Neural cell (in vitro differentiated cells): ENCODE results near the gene CACNA1D. TPM values are rescaled to one million over a fixed set of nuclear protein-coding genes. Genes with fewer than 3 reads are reported as not detected.

ENCODE experiments used
- H2AFZ ChIP-seq: fragments of 200-600, 300-800 bp; sonication (generic), shearing (Covaris generic); 2 replicates; pipeline ENCODE4 v1.6.0; 2014; ENCODE audit warnings: low read depth, mild to moderate bottlenecking, antibody characterized with exemption, low read length, moderate library complexity
- H3F3A ChIP-seq: fragments of 200-600 bp; shearing (Covaris generic); 2 replicates; pipeline ENCODE4 v1.6.1; 2016; ENCODE audit warnings: mild to moderate bottlenecking, moderate library complexity, mixed read lengths, antibody characterized with exemption, low read length; ENCODE audit not compliant: insufficient read depth, poor library complexity, severe bottlenecking
- H3K27ac ChIP-seq: fragments of 200-600, 300-800 bp; sonication (generic), shearing (Covaris generic); 2 replicates; pipeline ENCODE4 v1.5.1; 2014; ENCODE audit warnings: mild to moderate bottlenecking, low read length, moderate library complexity
- H3K27me3 ChIP-seq: fragments of 300-800, 200-600 bp; sonication (generic), shearing (Covaris generic); 2 replicates; pipeline ENCODE4 v1.6.0; 2014; ENCODE audit warnings: mild to moderate bottlenecking, low read depth, low read length, moderate library complexity; ENCODE audit not compliant: insufficient read depth
- H3K36me3 ChIP-seq: fragments of 300-800, 200-600 bp; sonication (generic), shearing (Covaris generic); 2 replicates; pipeline ENCODE4 v1.5.1; 2014; ENCODE audit warnings: mild to moderate bottlenecking, antibody characterized with exemption, low read length, moderate library complexity; ENCODE audit not compliant: insufficient read depth
- H3K4me2 ChIP-seq: fragments of 300-800, 200-600 bp; sonication (generic), shearing (Covaris generic); 2 replicates; pipeline ENCODE4 v1.6.0; 2014; ENCODE audit warnings: mild to moderate bottlenecking, low read length
- H3K4me3 ChIP-seq: fragments of 300-800, 200-600 bp; sonication (generic), shearing (Covaris generic); 2 replicates; pipeline ENCODE4 v1.5.1; 2014; ENCODE audit warnings: mild to moderate bottlenecking, low read length, moderate library complexity
- H3K79me2 ChIP-seq: fragments of 200-600 bp; shearing (Covaris generic); replicated peaks from 2 replicates; pipeline ENCODE4 v1.6.0; 2014; ENCODE audit warnings: mild to moderate bottlenecking, low read length, moderate library complexity; ENCODE audit not compliant: insufficient read depth
- H3K9ac ChIP-seq: fragments of 300-800, 200-600 bp; sonication (generic), shearing (Covaris generic); 2 replicates; pipeline ENCODE4 v1.6.1; 2016; ENCODE audit warnings: mild to moderate bottlenecking, low read length, mixed read lengths
- H3K9me2 ChIP-seq: fragments of 200-600 bp; shearing (Covaris generic); 2 replicates; pipeline ENCODE4 v1.6.1; 2016; ENCODE audit warnings: mild to moderate bottlenecking, low read length, mixed read lengths; ENCODE audit not compliant: insufficient read depth
- H3K9me3 ChIP-seq: fragments of 200-600, 300-800 bp; sonication (generic), shearing (Covaris generic); 2 replicates; pipeline ENCODE4 v1.6.1; 2016; ENCODE audit warnings: mild to moderate bottlenecking, mixed run types, low read length, moderate library complexity, mixed read lengths
- H4K20me1 ChIP-seq: fragments of 200-600 bp; shearing (Covaris generic); 2 replicates; pipeline ENCODE4 v1.6.1; 2016; ENCODE audit warnings: mild to moderate bottlenecking, mixed run types; ENCODE audit not compliant: insufficient read depth
- CTCF ChIP-seq: fragments of 450-650 bp; IDR thresholded peaks from 2 replicates; pipeline ENCODE4 v1.5.1; 2014; ENCODE audit warnings: antibody characterized with exemption, mild to moderate bottlenecking, moderate library complexity; ENCODE audit not compliant: poor library complexity, severe bottlenecking
- EP300 ChIP-seq: fragments of 450-650 bp; conservative IDR thresholded peaks from 2 replicates; pipeline ENCODE4 v1.6.1; 2014; ENCODE audit warnings: antibody characterized with exemption, mild to moderate bottlenecking, moderate library complexity; ENCODE audit not compliant: poor library complexity, severe bottlenecking
- EZH2 ChIP-seq: fragments of 200-600, 300-800 bp; shearing (Covaris generic), sonication (generic); IDR thresholded peaks from 2 replicates; pipeline ENCODE4 v1.6.1; 2014; ENCODE audit warnings: antibody characterized with exemption, low read length, borderline replicate concordance, mild to moderate bottlenecking; ENCODE audit not compliant: insufficient read depth, poor library complexity, severe bottlenecking
- MXI1 ChIP-seq: fragments of 450-650 bp; conservative IDR thresholded peaks from 2 replicates; pipeline ENCODE4 v1.6.1; 2014; ENCODE audit warnings: antibody characterized with exemption, mild to moderate bottlenecking; ENCODE audit not compliant: poor library complexity, severe bottlenecking
- POLR2AphosphoS5 ChIP-seq: IDR thresholded peaks from 2 replicates; pipeline ENCODE4 v1.6.1; 2012
- RAD21 ChIP-seq: fragments of 450-650 bp; conservative IDR thresholded peaks from 2 replicates; pipeline ENCODE4 v1.6.1; 2014; ENCODE audit warnings: antibody characterized with exemption, mild to moderate bottlenecking, moderate library complexity
- SMC3 ChIP-seq: fragments of 450-650 bp; conservative IDR thresholded peaks from 2 replicates; pipeline ENCODE4 v1.6.1; 2014; ENCODE audit warnings: antibody characterized with exemption, mild to moderate bottlenecking, moderate library complexity; ENCODE audit not compliant: poor library complexity
- TAF1 ChIP-seq: IDR thresholded peaks from 2 replicates; pipeline ENCODE4 v1.6.1; 2012; ENCODE audit warnings: low read depth
- polyA plus RNA-seq: library from polyadenylated mRNA; depleted of rRNA; stranded (reverse); fragments of >200 nt; gene quantifications from 2 replicates; pipeline ENCODE4 v1.2.3, GENCODE V29; 2014
- TF ChIP-seq, protein P1 (sequence below): IDR thresholded peaks from 2 replicates; pipeline ENCODE4 v1.6.1; 2012; ENCODE audit warnings: borderline replicate concordance

Gene CACNA1D
- polyA plus RNA-seq, 1 donor from 2014 or later: 22.5 TPM

GRCh38 chr3:53747559-53747958, 253.1 kb downstream of the CACNA1D start:
- no peaks in the 10 kb centered on the region for H3K27me3 ChIP-seq
- H3K9ac ChIP-seq: no peak overlapping the region
- no peak overlapping the region for H2AFZ ChIP-seq
- H3F3A ChIP-seq: no peaks in the 10 kb centered on the region
- no peak overlapping the region for H3K4me2 ChIP-seq
- H3K9me2 ChIP-seq: no peaks in the 10 kb centered on the region
- H3K9me3 ChIP-seq: no peaks in the 10 kb centered on the region
- H3K27ac ChIP-seq: no peak overlapping the region
- TF ChIP-seq EZH2 (no peak), POLR2AphosphoS5 (no peak), TAF1 (no peak), CTCF (no peak), MXI1 (no peak), RAD21 (no peak), EP300 (no peak), SMC3 (no peak)
- TF ChIP-seq, protein P1, sequence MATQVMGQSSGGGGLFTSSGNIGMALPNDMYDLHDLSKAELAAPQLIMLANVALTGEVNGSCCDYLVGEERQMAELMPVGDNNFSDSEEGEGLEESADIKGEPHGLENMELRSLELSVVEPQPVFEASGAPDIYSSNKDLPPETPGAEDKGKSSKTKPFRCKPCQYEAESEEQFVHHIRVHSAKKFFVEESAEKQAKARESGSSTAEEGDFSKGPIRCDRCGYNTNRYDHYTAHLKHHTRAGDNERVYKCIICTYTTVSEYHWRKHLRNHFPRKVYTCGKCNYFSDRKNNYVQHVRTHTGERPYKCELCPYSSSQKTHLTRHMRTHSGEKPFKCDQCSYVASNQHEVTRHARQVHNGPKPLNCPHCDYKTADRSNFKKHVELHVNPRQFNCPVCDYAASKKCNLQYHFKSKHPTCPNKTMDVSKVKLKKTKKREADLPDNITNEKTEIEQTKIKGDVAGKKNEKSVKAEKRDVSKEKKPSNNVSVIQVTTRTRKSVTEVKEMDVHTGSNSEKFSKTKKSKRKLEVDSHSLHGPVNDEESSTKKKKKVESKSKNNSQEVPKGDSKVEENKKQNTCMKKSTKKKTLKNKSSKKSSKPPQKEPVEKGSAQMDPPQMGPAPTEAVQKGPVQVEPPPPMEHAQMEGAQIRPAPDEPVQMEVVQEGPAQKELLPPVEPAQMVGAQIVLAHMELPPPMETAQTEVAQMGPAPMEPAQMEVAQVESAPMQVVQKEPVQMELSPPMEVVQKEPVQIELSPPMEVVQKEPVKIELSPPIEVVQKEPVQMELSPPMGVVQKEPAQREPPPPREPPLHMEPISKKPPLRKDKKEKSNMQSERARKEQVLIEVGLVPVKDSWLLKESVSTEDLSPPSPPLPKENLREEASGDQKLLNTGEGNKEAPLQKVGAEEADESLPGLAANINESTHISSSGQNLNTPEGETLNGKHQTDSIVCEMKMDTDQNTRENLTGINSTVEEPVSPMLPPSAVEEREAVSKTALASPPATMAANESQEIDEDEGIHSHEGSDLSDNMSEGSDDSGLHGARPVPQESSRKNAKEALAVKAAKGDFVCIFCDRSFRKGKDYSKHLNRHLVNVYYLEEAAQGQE: no peak
- no peak overlapping the region for H3K4me3 ChIP-seq
- no peaks in the 10 kb centered on the region for H4K20me1 ChIP-seq
- H3K36me3 ChIP-seq: no peaks in the 10 kb centered on the region
- no peaks in the 10 kb centered on the region for H3K79me2 ChIP-seq

DNA sequence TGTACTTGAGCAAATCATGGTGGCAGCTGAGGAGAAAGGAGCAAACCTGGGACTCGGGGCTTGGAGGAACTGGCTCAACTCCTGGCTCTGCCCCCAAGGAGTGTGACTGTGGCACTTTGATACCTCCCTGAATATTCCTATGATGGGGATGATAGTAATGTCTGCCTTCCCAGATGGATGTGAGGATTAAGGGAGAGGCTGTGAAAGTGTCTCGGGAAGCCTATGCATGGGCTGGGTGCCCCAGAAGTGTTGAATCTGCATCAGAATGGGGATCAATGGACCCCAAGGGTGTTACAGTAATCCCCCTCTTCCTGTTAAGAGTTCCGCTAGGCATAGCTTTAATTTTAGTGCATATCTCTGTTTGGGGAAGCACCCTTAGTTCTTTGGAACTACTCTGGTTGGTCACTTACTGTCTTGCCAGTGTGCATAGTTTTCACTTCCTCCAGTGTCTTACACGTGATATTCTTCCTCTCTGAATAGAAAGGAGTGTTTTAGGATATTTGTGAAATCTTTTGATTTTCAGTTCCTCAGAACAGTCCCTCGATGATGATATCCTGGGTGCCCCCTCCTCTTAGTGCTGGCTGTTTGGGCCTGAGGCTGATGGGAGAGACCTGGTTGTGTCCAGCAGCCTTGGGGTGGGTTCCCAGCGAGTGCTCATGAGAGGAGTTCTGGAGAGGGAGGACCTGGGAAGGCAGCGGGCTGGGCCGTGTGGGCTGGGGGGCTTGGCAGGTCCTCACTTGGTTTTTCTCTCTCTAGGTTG, 254.3 kb downstream of the CACNA1D start:
- TF ChIP-seq MXI1: no peak
- no peak for TF ChIP-seq SMC3
- no peak for TF ChIP-seq EP300
- TF ChIP-seq, protein P1: no peak
- TF ChIP-seq TAF1: no peak
- TF ChIP-seq EZH2: no peak
- TF ChIP-seq POLR2AphosphoS5: no peak
- TF ChIP-seq CTCF: no peak
- TF ChIP-seq RAD21: no peak
- Histone ChIP-seq H2AFZ (no peak overlapping the region), H4K20me1 (no peaks in the 10 kb centered on the region), H3F3A (no peaks in the 10 kb centered on the region), H3K9me3 (no peaks in the 10 kb centered on the region), H3K9ac (no peak overlapping the region), H3K4me2 (no peak overlapping the region), H3K27me3 (no peaks in the 10 kb centered on the region), H3K36me3 (no peaks in the 10 kb centered on the region), H3K4me3 (no peak overlapping the region), H3K9me2 (no peaks in the 10 kb centered on the region), H3K79me2 (no peaks in the 10 kb centered on the region), H3K27ac (no peak overlapping the region)
